22Rv1 (cell line): Measurements from ENCODE around the gene CNOT1.
"Not testable (repeated sequence)": the region's sequence is repeated elsewhere in the genome, so short reads cannot be mapped to it uniquely, and the experiment has no call there.

Source experiments
- H3K27ac ChIP-seq: fragments of 450-650 bp; 2 replicates; pipeline ENCODE4 v1.5.1; 2017
- ZFX ChIP-seq: fragments of 450-650 bp; IDR thresholded peaks from 2 replicates; pipeline ENCODE4 v1.6.1; 2017; ENCODE audit warnings: antibody characterized with exemption, borderline replicate concordance
- TF ChIP-seq, protein P1 (sequence below): fragments of 450-650 bp; IDR thresholded peaks from 2 replicates; pipeline ENCODE4 v1.5.1; 2017; ENCODE audit warnings: mild to moderate bottlenecking

Gene CNOT1

DNA sequence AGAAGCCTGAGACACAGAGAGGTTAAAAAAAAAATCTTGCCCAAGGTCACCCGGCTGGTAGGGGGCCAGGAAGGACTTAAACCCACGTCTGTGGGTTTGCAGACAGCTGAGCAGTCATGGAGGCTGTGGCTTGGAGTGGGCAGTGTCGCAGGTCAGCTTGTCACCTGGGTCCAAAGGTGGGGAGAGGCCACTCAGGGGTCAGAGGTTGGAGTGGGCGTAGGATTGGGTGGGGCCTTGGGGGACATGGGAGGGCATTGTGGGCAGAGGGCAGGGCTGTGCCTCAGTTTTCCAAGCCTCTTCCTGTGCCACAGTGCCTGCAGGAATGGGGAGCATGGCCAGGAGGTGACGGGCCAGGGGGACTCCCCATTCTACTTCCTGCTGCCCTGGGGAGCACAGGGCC, 131.7 kb downstream of the CNOT1 start:
- no peak overlapping the region for H3K27ac ChIP-seq

DNA sequence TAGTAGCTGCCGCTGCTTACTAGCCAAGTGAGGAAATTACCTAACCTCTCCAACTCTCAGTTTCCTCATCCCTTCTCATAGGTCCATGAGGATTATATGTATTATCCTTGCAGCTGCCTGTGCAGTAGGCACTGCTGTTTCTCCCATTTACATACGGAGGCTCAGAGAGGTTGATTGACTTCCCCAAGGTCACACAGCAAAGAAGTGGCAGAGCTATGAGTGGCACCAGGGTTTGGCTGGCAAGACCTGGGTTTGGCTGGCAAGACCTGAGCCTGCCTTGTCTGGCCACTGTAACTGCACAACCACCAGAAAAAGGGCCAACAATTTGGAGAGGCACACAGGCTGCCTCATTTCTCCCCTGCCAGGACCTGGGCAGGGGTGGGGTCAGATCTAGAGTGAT, 132.2 kb downstream of the CNOT1 start:
- H3K27ac ChIP-seq, result no peak overlapping the region
- TF ChIP-seq, protein P1, sequence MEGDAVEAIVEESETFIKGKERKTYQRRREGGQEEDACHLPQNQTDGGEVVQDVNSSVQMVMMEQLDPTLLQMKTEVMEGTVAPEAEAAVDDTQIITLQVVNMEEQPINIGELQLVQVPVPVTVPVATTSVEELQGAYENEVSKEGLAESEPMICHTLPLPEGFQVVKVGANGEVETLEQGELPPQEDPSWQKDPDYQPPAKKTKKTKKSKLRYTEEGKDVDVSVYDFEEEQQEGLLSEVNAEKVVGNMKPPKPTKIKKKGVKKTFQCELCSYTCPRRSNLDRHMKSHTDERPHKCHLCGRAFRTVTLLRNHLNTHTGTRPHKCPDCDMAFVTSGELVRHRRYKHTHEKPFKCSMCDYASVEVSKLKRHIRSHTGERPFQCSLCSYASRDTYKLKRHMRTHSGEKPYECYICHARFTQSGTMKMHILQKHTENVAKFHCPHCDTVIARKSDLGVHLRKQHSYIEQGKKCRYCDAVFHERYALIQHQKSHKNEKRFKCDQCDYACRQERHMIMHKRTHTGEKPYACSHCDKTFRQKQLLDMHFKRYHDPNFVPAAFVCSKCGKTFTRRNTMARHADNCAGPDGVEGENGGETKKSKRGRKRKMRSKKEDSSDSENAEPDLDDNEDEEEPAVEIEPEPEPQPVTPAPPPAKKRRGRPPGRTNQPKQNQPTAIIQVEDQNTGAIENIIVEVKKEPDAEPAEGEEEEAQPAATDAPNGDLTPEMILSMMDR, result no peak
- no peak for TF ChIP-seq ZFX

More for the DNA sequence above, 131.7 kb downstream of the CNOT1 start:
- TF ChIP-seq, protein P1, result no peak
- no peak for TF ChIP-seq ZFX

DNA sequence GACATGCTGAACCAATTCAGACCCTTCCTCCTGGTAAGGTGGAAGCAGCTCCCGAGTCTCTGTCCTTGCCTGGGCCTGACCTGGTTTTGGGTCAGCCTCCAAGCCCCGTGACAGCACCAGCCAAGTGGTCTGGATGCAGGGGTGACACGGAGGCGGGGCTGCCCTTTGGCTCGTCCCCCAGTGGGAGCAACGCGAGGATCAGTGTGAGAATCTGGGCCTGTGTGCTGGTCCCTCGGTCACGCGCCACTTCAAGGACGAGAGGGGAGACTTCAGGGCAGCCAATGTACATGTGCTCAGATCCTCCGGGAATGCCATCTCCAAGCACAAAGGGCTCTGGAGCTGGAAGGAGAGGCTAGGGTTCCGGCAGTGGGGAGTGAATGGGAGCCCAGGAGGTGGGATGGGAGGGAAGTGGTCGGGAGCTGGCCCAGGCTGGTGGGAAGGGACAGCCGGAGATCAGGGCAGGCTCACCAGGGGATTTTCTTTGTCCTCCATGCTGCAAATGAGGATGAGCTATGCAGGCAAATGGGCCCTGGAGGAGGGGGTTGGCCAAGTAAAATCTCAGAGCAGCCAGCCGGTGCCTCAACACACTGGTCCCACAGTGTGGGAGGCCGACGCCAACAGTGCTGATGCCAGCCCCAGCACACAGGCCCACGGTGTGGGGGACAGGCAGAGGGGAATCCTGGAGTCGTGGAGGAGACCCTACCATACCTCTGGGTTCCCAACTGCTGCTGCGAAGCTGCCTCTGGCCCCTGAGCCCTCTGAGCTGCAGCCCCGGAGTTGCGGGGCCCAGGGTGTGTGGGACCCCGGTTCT, 133.9 kb downstream of the CNOT1 start:
- H3K27ac ChIP-seq, result no peak overlapping the region
- no peak for TF ChIP-seq ZFX
- TF ChIP-seq, protein P1, result no peak

DNA sequence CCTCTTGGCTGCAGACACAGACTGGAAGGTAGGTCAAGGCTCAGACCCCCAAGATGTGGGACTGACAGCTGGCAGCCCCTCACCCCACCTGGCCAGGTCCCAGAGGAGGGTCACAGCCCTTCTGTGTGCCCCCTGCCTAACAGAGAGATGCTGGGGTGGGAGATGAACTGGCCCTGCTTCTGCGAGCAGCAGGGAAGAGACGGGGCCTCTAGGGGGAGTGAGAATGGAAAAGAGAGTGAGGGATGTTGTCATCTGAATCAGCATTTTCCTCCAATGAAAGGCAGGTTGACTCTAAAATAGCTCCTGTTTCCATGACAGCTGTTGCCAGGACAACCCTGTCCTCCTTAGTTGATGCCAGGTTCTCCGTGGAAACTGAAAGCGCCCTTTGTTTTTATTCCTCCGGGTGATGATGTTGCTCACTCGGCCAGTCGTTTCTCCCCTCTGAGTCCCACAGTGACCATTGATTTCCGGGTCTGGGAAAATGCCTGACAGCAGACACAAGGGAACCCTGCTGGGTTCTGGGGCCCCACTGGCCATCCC, 134.6 kb downstream of the CNOT1 start:
- TF ChIP-seq ZFX, result no peak
- TF ChIP-seq, protein P1, result peak; percentile 78
- no peak overlapping the region for H3K27ac ChIP-seq

DNA sequence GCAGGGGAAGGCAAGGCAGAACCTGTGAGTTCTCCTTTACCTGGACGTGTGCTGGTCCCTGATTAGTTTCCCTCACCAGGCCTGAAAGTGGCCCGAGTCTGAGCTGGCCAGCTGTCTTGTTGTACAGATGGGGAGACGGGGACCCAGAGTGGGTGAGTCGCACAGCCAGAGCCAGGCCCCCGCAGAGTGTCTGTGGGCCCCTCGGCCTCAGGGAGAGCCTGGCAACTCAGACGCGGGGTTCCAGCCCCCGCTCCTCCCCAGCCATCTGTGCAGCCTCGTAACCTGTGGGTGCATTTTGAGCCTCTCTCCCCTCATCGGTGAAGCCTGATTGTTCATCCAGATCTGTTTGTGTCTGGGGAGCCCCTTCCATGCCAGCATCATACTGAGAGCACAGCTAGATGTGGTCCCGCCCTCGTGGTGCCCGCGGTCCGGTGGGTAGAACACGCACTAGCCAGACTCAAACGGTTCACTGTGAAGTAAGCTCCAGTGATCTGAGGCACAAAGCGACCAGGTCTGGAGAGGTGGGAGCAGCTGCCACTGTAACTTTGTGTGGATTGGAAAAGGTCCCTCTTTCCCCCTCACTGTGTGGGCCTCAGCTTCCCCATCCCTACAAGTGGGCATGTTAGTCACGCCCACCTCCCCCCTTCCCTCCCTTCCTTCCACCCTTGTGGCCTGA, 135.7 kb downstream of the CNOT1 start:
- no peak for TF ChIP-seq ZFX
- TF ChIP-seq, protein P1, result no peak
- H3K27ac ChIP-seq, result no peak overlapping the region

DNA sequence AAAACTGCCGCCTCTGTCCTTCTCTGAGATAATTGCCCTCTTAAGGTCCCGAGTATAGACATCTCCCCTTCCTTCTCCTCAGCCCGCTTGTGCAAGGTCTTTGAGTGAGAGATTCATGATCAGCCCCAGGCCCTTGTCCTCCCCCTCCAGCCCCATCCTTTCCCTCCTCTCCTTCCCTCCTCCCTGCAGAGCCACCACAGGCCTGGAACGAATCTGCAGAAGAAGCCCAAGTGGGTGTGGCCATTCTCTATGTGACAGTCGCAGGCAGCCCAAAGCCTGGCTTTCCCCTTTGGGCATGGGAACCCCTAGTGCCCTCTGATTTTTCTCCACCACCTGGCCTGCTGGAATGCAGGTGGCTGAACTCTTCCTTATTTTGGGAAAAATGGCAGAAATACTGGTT, 136.9 kb downstream of the CNOT1 start:
- no peak overlapping the region for H3K27ac ChIP-seq
- no peak for TF ChIP-seq ZFX
- TF ChIP-seq, protein P1, result no peak

DNA sequence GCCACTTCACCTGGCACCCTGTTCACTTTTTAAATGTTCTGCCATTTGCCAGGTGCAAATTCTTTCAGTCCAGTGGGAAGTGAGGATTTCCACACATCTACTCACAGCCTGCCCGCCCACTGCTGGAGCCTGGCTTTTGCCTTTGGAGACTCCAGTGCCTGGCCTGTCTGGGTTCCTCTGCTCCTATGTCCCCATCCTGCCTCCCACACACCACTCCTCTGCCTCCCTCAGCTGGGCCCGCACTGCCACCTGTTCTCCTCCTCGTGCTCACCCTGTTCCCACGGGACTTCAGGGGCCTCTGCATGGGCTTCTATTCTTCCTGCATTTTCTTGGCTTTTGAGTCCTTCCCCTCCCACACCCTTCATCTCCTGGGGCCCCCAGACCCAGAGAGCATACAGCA, 137.6 kb downstream of the CNOT1 start:
- no peak overlapping the region for H3K27ac ChIP-seq

DNA sequence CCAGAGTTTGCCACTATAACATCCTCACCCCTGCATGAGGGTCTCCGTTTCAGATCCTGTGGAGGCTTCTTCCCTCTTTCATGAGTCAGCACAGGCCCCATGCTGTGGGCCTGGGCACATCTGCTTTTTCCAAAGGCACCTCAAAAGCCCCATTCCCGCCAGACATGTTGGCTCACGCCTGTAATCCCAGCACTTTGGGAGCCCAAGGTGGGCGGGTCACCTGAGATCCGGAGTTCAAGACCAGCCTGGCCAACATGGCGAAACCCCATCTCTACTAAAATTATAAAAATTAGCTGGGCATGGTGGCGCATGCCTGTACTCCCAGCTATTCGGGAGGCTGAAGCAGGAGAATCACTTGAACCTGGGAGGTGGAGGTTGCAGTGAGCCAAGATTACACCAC, 139.1 kb downstream of the CNOT1 start:
- not testable (repeated sequence) for H3K27ac ChIP-seq

More for the DNA sequence above, 137.6 kb downstream of the CNOT1 start:
- TF ChIP-seq ZFX, result no peak
- TF ChIP-seq, protein P1, result no peak
